ENCODE data around the gene USP24.
"Not testable (repeated sequence)": the region's sequence is repeated elsewhere in the genome, so short reads cannot be mapped to it uniquely, and the experiment has no call there.

The USP24 gene

DNA sequence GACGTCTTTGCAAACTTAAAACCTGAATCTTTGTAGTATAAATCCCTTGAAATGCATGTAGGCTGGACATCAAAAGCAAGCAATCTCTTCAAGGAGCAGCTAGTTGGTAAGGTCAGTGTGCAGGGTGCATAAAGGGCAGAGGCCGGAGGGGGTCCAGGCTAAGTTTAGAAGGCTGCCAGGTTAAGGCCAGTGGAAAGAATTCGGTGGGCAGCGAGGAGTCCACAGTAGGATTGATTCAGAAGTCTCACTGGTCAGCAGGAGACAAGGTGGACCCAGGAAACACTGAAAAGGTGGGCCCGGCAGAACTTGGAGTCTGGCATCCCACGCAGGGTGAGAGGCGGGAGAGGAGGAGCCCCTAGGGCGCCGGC lies 176.2 kb downstream of the USP24 start:
- TF ChIP-seq CTCF (IDR thresholded peaks at IDR 0.05; ENCODE audit: borderline replicate concordance, control extremely low read depth, extremely low read depth, insufficient read depth, missing control alignments): no peak
- DNase-seq (ENCODE audit: low spot score): no peak
- in situ Hi-C loops (cut with MboI; ENCODE audit: low sequenced_read_pairs, unreplicated experiment): no loop called here

GRCh38 chr1:55038552-55038838 lies 176.7 kb downstream of the USP24 start:
- DNase-seq (ENCODE audit: low spot score): no peak
- in situ Hi-C loops (cut with MboI; ENCODE audit: low sequenced_read_pairs, unreplicated experiment): no loop called here
- no peak for TF ChIP-seq CTCF (IDR thresholded peaks at IDR 0.05; ENCODE audit: borderline replicate concordance, control extremely low read depth, extremely low read depth, insufficient read depth, missing control alignments)

GRCh38 chr1:55037733-55038551 lies 177.2 kb downstream of the USP24 start:
- TF ChIP-seq CTCF (IDR thresholded peaks at IDR 0.05; ENCODE audit: borderline replicate concordance, control extremely low read depth, extremely low read depth, insufficient read depth, missing control alignments): no peak
- in situ Hi-C loops (cut with MboI; ENCODE audit: low sequenced_read_pairs, unreplicated experiment): no loop called here
- DNase-seq (ENCODE audit: low spot score): no peak

- no peak for DNase-seq (ENCODE audit: low spot score)
- in situ Hi-C loops (cut with MboI; ENCODE audit: low sequenced_read_pairs, unreplicated experiment): no loop called here
- TF ChIP-seq CTCF (IDR thresholded peaks at IDR 0.05; ENCODE audit: borderline replicate concordance, control extremely low read depth, extremely low read depth, insufficient read depth, missing control alignments): no peak
Measured at GRCh38 chr1:55035904-55036303, 179.3 kb downstream of the USP24 start.

- no peak for DNase-seq (ENCODE audit: low spot score)
- TF ChIP-seq CTCF (IDR thresholded peaks at IDR 0.05; ENCODE audit: borderline replicate concordance, control extremely low read depth, extremely low read depth, insufficient read depth, missing control alignments): no peak
- in situ Hi-C loops (cut with MboI; ENCODE audit: low sequenced_read_pairs, unreplicated experiment): no loop called here
Measured at GRCh38 chr1:55034476-55035133, 180.6 kb downstream of the USP24 start.

DNA sequence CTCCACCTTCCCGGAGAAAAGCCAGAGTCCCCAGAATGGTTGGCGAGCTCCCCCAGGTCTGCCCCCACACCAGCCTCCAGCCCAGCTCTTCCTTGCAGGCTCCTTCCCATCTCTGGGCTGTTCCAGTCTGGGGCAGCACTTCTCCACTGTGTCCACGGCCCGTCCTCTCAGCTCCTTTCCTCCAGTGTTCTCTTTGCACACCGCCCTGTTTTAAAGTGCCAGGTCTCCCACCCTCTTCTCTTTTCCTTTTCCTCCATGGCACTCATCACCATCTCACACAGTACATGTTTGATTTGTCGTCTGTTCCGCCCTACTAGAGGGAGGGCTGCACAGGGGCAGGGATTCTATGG lies 181.9 kb downstream of the USP24 start:
- DNase-seq (ENCODE audit: low spot score): no peak
- no peak for TF ChIP-seq CTCF (IDR thresholded peaks at IDR 0.05; ENCODE audit: borderline replicate concordance, control extremely low read depth, extremely low read depth, insufficient read depth, missing control alignments)
- in situ Hi-C loops (cut with MboI; ENCODE audit: low sequenced_read_pairs, unreplicated experiment): no loop called here

DNA sequence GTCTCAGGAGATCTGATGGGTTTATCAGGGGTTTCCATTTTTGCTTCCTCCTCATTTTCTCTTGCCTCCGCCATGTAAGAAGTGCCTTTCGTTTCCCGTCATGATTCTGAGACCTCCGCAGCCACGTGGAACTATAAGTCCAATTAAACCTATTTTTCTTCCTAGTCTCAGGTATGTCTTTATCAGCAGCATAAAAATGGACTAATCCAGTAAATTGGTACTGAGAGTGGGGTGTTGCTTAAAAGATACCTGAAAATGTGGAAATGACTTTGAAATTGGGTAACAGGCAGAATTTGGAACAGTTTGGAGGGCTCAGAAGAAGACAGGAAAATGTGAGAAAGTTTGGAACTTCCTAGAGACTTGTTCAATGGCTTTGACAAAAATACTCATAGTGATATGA lies 184.1 kb downstream of the USP24 start:
- in situ Hi-C loops (cut with MboI; ENCODE audit: low sequenced_read_pairs, unreplicated experiment); DNase-seq (ENCODE audit: low spot score): not testable (repeated sequence)

DNA sequence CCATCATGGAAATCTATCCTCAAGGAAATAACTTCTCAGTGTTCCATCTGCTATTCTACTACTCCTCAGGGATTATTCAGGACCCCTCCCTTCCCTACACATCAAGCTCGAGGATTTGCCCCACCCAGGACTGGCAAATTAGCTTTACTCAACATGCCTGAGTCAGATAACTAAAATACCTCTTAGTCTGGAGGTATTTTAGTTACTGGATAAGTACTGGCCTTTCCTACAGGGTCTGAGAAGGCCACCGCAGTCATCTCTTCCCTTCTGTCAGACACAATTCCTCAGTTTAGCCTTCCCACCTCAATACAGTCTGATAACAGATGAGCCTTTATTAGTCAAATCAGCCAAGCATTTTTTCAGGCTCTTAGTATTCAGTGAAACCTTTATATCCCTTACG lies 188.5 kb downstream of the USP24 start:
- in situ Hi-C loops (cut with MboI; ENCODE audit: low sequenced_read_pairs, unreplicated experiment); DNase-seq (ENCODE audit: low spot score): not testable (repeated sequence)

DNA sequence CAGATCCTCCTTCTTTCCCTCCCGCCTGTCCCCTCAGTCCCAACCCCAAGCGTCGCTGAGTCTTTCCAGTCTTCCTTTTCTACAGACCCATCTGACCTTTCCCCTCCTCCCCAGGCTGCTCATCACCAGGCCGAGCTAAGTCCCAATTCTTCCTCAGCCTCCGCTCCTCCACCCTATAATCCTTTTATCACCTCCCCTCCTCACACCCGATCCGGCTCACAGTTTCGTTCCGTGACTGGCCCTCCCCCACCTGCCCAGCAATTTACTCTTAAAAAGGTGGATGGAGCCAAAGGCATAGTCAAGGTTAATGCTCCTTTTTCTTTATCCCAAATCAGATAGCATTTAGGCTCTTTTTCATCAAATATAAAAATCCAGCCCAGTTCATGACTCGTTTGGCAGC lies 191.0 kb downstream of the USP24 start:
- DNase-seq (ENCODE audit: low spot score); in situ Hi-C loops (cut with MboI; ENCODE audit: low sequenced_read_pairs, unreplicated experiment): not testable (repeated sequence)
